NCI-H82 (cell line): ENCODE measurements around the gene BNIP3.
A peak's percentile ranks its signal among the peaks of the same experiment; 100 is the strongest.

Experiments used
- DNase-seq: peaks from one replicate; lab custom pipeline; 2025; lab: John Stamatoyannopoulos, UW

The BNIP3 gene

DNA sequence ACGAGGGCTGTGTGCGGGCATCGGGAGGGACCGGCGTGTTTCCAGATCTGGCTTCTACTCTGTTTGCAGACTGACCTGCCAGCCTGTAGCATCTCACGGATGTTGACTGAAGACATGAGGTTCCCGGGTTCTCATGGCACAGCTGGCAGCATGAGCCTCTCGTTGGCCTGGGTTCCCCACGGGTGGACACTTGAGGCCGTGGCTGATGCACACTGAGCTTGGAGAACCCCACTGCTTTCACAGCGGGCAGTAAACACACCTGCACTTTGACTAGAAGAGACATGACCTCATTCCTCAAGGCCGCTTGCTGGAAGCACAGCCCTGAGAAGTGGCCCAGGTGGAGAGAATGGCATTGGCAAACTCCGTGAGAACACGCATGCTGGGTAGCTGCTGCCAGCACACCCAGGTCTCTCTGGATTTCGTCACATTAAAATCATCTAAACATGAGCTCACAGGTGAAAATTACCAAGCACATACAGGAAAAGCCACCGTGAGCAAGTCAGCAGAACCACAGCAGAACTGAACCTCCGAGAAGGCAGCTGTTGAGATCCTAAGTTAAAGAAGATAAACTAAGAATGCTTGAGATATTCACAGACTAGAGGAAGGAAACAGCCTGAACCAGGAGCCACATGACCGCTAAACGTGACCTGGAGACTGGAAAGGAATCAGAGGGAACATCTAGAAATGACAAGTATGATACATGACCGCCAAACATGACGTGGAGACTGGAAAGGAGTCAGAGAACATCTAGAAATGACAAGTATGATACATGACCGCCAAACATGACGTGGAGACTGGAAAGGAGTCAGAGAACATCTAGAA is 32.5 kb downstream of the BNIP3 start:
- no peak for DNase-seq

DNA sequence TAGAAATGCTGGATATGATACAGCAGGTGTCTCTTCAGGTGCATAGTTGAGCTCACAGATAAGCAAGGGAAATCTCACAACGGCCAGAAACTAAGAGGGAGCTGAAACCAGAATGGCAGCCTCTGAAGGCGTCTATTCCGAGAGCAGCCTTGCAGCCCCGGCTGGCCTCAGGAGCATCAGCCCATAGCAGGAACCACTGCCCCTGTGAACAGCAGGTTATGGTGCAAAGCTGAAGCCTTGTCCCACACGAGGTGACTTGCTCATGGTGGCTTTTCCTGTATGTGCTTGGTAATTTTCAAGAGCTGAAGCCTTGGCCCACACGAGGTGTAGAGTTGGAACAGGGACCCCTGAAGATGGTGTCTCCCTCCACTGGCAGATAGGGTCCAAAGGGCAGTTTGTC is 33.2 kb downstream of the BNIP3 start:
- DNase-seq, result no peak

DNA sequence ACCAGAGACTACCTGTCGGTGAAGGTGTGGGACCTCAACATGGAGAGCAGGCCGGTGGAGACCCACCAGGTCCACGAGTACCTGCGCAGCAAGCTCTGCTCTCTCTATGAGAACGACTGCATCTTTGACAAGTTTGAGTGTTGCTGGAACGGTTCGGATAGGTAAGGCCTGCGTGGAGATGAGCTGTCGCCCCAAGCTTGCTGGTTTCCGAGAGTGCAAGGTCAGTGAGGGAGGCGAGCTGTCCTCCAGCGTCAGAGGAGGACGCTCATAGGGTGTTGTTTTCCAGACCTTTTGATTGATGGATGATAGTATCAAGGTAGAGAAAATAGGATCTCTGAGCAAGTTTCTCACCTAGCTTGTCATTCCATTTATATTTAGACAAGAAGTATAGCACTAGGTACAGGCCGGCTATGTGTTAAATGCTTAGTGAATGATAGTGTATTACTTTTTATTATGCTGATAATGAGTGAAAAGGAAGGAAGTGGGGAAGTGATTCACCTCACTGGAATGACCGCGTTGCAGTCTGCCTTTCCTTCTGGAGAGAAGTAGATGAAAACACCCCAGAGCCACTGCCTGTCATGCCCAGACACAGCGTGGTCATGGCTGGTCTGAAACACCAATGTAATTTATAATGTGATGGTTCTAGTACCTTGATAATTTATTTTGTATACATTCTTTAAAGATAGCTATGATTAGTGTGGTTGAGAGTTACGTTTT is 33.9 kb downstream of the BNIP3 start:
- no peak for DNase-seq

DNA sequence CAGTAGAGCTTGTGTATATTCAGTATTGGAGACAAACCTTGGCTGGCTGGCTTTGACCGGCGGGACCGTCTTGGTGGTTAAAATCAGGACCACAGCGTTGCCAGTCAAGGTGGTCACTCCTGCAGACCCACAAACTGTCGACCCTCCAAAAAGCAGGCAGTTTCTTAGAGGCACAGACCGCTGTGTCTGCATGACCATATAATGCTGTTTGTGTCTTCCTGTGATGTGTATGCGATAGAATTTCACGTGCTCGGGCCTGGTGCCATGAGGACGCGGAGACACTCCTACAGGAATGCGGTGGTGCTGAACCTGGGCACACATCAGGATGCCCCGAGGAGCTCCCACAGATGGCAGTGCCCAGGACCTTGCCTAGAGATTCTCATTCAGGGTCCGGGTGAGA is 34.8 kb downstream of the BNIP3 start:
- no peak for DNase-seq

DNA sequence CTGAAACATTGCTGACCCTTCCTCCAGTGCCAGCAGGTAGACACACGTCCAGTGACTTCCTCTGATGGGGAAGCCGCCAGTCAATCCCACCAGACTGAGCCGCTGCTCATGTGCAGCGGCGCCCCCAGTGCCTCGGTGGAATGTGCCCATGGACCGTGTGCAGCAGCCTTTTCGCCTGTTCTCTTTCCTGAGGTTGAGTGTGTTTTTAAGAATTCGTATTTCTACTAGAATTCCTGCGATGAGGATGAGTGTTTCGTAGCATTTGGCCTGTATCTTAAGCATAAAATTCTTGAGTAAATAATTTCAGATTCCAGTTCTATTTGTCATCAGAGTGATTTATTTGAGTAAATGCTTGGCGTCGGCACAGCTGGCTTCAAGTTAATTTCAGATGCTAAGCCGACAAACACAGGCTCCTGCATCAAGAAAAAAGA is 35.4 kb downstream of the BNIP3 start:
- DNase-seq, result no peak

DNA sequence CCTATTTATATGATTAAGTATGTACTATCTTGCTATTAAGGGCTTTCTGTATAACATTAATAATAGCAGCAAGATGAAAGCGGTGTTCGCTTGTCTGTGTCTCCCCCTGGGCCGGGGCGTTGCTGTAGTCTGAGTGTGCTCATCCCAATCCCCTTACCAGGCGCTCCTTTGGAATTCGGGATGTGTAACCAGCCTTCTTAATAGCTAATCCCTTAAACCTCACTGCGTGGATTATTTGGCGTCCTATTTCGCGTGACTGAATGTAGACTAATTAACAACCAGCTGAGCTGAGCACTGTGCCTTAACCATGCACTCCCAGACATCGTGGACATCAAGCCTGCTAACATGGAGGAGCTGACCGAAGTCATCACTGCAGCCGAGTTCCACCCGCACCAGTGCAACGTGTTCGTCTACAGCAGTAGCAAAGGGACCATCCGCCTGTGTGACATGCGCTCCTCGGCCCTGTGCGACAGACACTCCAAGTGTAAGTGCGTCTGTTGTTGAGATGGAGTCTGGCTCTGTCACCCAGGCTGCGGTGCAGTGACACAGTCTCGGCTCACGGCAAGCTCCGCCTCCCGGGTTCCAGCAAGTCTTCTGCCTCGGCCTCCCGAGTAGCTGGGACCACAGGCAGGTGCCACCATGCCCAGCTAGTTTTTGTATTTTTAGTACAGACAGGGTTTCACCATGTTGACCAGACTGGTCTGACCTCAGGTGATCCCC is 36.6 kb downstream of the BNIP3 start:
- DNase-seq, result peak; percentile 29

DNA sequence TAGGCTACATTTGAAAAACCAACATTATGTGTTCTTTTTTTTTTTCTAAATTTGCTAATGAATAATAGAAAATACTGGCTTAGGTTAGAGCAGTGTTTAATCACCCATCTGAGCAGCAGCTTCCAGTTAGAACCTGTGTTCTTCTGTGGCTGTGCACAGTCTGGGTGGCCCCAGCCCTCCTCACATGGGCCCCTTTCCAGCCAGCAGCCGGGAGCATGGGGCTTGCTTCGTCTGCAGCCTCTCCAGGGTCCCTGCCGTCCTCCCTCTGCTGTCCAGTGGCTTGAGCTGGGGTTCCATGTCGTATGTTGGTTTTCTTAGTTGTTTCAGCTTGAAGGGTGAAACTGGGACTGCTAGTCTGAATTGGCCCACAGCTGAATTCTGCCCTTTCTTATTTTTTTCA is 37.3 kb downstream of the BNIP3 start:
- DNase-seq, result no peak

DNA sequence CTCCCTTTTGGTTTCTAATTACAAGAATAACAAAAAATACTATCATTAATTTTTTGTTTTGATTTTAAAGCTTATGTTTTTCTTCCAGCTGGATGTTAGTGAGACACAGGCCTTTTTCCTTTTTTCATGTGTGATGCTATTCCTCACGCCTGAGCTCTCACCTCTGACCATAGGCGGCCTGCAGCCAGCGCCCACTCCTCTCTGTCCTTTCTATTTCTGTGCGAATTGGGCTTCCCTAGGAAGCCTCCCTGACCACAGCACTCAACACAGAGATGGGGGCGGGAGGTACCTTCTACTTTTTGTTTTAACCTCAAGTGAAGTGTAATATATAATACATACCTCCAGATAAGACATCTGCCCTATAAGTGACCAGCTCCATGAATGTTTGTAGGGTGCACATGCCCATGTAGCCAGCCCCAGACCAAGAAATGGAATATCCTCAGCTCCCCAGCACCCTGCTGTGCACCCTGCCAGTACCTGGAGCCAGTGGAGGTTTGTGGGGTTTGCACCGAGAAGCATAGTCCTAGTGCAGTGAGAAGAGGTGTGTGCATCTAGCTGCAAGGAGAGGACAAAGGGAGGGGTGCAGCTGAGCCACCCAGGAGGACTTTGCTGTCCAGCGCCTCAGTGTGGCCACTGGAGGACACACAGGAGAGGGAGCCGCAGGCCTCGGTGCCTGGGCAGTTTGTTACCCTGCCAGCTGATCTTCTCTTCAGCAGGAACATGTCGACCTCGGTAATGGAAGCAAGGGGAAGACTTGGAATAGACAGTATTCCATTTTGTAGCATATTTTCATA is 38.5 kb downstream of the BNIP3 start:
- peak; percentile 4 for DNase-seq

DNA sequence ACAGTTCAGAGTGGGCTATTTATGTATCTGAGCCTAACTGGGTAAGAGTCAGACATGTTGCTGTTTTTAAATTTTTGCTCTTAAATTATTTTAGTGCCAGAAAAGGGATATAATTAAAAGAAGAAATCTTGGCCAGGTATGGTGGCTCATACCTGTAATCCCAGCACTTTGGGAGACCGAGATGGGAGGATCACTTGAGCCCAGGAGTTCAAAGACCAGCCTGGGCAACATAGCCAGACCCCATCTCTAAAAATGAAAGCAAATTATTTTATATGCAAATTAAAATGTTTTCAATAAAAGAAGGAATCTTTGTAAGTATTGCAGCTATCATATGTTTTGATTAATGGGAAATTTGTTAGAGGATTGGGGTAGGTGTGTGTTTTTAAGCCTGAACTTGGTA is 39.3 kb downstream of the BNIP3 start:
- DNase-seq, result no peak

DNA sequence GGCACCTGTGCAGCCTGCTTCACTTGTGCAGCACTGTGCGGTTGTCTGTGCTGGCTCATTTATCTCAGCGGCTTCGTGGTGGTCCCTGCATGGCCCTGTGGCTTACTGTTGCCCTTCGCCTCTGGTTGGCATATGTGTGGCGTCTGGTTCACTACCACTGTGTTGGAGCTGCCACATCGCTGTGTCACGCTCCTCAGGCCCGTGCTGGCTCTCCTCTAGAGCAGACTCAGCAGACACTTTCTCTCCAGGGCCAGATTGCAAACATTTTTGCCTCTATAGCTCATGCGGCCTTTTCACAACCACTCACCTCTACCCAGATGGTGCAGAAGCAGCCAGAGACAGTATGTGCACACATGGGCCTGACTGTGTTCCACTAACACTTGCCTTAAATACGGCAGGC is 43.0 kb downstream of the BNIP3 start:
- no peak for DNase-seq

DNA sequence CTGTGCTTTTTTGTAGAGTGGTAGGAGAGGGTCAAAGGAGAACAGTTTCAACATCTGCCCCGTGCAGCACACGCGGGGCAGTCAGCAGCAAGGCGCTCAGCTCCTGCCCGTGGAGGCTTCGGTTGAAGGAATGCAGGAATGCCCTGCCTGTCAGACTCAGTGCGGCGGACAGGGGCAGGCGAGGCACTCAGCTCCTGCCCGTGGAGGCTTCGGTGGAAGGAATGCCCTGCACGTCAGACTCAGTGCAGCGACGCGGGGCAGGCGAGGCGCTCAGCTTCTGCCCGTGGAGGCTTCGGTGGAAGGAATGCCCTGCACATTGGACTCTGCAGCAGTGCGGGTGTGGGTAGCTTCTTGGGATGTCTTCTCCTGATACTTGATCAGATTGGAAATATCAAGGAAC is 43.9 kb downstream of the BNIP3 start:
- no peak for DNase-seq

DNA sequence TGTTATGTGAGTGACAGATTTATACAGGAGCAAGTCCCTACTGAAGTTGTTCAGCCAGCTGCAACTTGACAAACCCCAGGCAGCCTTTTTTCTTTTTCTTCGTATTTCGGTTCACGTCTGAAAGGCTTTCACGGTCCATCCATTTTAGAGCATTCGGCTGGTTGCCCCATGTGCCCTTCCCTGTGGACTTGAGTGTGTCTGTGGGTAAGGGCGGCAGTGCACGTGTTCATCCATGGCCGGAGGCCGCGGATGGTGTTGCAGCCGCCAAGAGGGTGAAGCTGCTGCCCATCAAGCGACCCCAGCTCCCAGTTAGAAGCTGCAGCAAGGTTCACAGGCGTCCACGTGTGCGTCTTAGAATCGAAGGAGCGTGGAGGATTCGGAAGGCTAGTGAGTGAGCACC is 45.0 kb downstream of the BNIP3 start:
- no peak for DNase-seq

DNA sequence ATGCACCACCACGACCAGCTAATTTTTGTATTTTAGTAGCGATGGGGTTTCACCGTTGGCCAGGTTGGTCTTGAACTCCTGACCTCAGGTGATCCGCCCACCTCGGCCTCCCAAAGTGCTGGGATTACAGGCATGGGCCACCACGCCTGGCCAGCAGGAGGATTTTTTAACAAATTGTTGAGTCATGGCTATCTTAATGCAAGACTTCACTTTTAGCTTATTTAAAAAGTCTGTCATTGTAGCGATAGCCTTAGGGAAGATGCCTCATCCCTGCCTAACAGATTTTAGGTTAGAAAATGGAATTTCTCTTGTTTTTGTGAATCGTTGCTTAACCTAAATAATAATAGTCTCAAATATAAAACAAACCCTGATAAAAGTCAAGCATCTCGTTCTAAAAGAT is 45.4 kb downstream of the BNIP3 start:
- DNase-seq, result no peak

DNA sequence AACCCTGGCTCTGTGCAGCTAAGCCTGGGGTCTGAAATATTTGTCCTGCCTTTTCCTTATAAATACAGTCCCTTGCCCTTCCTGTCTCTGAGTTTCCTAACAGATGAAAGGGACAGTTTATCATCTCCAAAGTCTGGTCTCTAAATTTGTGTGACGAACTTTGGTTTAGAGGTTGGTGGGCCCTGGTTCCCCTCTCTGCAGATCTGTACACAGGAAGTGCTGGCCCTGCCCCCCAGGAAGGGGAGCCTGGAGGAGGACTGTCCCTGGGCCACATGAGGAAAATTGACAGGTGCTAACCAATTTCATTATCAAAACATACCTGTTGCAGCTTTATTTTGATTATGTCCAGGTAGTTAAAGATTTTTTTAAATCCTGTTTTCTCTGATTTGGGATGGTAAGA is 46.5 kb downstream of the BNIP3 start:
- DNase-seq, result no peak

DNA sequence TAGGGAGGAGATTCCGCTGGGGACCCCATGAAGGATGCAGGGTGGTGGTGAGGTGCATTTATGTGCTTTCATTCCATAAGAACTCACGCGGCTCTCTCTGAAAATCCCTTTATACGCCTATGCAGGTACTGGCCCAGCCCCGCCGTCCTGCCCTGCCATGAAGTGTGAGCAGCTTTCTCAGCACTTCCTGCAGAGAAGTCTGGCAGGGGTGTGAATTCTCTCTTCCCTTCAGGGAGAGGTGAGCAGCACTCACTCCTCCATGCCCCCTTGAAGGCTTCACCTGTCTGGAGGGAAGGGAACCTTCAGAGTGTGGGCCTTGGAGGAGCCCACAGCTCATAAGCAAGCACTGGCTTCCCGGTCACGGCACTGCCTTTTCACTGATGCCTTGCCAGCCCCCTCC is 47.0 kb downstream of the BNIP3 start:
- no peak for DNase-seq

DNA sequence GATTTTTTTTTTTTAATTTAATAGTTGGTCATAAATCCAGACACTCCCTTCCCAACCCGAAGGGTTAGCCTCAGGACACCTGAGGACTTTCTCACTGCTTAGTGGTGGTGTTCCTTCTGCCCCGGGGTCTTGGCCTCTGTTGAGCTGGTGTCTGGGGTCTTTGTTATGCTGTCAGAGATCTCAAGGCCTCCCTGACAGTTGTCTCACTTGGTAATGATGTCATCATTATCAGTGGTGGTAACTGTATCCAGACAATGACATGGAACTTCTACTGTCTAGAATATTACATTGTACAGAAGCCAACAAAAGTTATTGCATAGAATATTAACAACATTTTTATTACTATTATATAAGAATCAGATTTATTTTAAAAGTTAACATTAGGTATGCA is 48.0 kb downstream of the BNIP3 start:
- DNase-seq, result no peak

DNA sequence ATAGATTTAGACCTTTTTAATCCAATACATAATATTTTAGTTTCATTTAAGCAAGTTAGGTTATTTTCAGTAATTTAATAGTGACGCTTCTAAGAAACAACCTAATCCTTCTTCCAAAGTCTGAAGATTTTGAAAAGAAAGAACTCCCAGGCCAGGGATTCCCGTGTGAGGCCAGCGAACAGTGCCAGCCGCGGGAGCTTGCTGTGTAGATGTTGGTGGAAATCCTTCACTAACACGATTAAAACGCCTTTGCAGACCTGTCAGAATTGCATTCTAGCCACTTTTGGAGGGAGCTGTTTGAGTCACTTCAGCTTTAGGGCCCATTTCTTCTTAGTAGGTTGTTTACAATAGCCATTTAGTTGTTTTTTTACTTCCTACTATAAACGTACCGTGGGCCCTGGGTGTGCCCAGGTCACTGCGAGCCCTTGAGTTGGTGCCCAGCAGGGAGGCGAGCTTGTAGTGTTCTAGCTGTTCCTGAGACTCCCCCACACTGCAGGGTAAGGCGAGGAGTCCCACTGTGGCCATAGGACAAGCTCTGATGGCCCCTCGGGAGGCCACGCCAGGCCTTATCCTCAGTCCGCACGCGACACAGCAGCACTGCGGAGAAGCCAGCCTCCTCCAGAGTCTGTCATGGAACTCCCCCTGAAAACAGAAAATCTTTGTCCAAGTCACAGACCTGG is 48.6 kb downstream of the BNIP3 start:
- peak; percentile 19 for DNase-seq

DNA sequence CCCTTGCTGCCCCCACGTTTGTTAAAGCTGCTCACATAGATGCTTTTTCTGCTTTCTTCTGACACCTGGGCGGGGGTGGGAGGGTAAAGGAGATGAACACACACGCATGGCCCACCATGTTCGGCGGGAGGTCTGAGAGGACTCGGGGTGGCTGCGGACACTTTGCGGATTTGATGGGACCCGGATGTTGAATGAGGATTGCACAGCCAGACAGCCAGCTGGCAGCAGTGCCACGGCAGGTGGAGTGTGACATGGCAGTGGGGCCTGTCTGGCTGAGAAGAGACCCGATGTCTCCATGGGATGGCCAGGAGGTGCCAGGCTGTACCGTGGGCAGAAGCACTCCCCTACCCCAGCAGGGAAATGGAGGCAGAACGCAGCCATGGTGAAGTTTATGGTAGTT is 49.7 kb downstream of the BNIP3 start:
- no peak for DNase-seq

DNA sequence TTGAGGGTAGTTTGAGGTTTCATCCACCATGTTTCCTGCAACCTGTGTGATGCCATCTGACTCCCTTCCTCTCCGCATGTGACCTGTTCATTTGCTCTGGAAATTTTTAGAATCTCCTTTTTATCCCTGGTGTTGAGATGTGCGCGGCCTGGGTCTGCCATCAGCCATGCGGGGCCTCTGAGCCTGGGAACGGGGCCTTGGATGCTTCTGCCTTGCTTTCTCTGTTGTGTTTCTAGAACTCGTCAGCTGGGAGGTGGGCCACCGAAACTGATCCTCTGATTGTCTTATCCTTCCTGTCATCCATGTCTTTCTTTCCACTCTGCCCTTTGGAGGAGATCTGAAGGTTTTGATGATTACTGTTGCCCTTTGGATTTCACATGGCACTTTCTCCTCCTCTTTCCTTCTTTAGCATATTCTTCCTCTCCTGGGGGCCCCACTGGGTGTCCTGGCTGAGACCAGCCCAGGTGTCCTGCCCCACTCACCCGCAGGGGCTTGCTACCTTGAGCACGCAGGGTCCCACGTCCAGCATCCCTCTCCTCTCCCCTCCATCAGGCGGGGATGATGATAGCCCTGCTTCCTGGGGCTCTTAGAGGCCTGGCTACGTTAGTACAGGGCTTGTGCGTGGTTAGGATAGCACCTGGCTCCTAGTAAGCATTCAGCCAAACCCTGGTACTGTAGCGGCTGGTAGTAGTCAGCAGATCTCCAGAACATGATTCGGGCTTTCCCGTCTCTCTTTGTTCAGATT is 51.0 kb downstream of the BNIP3 start:
- DNase-seq, result no peak

DNA sequence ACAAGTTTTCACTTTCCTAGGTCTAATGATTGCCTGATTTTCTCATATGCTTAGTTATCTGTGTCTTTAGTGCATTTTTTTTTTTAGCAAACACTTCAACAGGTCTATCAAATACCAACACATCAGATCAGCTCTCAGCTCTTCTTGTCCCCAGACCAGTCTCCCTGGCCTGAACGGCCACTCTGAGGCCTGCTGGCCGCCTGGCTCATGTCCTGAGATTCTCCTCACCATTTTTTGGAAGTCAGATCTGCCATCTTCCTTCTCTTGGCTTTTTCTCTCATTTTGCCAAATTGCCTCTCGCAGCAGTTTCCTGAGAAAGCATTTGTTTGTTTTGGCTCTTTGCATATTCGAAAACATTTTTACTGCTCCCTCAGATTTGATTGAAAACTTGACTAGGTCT is 51.6 kb downstream of the BNIP3 start:
- DNase-seq, result no peak
